ENCODE results near the gene UNCX. TPM values are rescaled to one million over a fixed set of nuclear protein-coding genes. Genes with fewer than 3 reads are reported as not detected.

The UNCX gene
- total and polyA plus RNA-seq, 2 of the 4 experiments (the other 2 are of a cell fraction) = not detected

DNA sequence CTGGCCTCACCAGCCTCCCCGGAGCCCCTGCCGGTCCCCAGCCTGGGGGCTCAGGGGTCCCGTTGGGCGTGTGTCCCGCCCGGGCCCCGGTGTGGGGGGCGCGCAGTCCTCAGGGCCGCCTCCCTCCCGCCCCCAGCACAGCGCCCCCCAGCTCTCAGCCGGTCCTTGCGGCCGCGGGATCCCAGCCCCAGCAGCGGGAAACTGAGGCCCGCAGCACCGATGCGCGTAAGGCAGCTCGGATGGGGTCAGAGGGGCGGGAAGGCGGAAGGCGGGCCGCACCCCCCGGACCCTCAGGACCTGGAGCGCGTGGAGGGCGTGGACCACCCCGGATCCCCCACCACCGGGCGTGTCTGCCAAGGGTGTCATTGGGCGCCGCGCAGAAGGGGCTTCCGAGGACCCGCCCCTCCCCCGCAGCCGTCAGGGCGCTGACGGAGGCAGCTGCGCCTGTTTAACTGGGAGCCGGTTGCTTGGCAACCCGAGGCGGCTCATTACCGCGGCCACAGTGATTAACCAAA, 14.9 kb downstream of the UNCX start:
- Histone ChIP-seq H3K4me3 (ENCODE audit: insufficient read depth, low read depth, low read length) (no peak overlapping the region), H4K91ac (ENCODE audit: insufficient read depth, low read depth, low read length) (no peak overlapping the region), H3K27ac (ENCODE audit: insufficient read depth, low read length) (no peak overlapping the region), H3K9me3 (ENCODE audit: control insufficient read depth, insufficient read depth, low read length) (peaks cover 15% of the 10 kb centered on the region), H3K9me1 (ENCODE audit: insufficient read depth, low read length) (no peaks in the 10 kb centered on the region), H2BK5ac (ENCODE audit: low read depth, low read length, poor library complexity, severe bottlenecking) (no peak overlapping the region), H3K9ac (ENCODE audit: low read depth, low read length) (no peak overlapping the region), H4K5ac (ENCODE audit: low read depth, low read length) (no peak overlapping the region), H3K4me2 (ENCODE audit: low read depth, low read length) (no peak overlapping the region), H2BK15ac (ENCODE audit: low read depth, low read length) (no peak overlapping the region), H3K36me3 (ENCODE audit: control insufficient read depth, insufficient read depth, low read length) (no peaks in the 10 kb centered on the region; the same call in 1 of the 2 replicates), H2AK9ac (replicated peaks; ENCODE audit: low read depth, low read length, poor library complexity) (no peak overlapping the region), H2BK20ac (ENCODE audit: low read depth, low read length) (no peak overlapping the region), H2BK120ac (ENCODE audit: low read depth, low read length) (no peak overlapping the region), H2AFZ (replicated peaks; ENCODE audit: low read length, poor library complexity) (no peak overlapping the region), H4K8ac (ENCODE audit: low read depth in 2 of 2, low read length in 2 of 2) (no peak overlapping the region), H3K18ac (ENCODE audit: low read depth, low read length) (no peak overlapping the region), H3K27me3 (ENCODE audit: control insufficient read depth, insufficient read depth, low read length) (peaks cover 94% of the 10 kb centered on the region), H3K56ac (ENCODE audit: extremely low read depth, insufficient read depth, low read length) (no peak overlapping the region), H2AK5ac (ENCODE audit: low read depth, low read length) (no peak overlapping the region), H3K4me1 (ENCODE audit: control insufficient read depth, insufficient read depth, low read length) (no peaks in the 10 kb centered on the region), H3K4ac (ENCODE audit: low read depth, low read length) (no peak overlapping the region), H4K20me1 (ENCODE audit: insufficient read depth, low read length) (peaks cover 4% of the 10 kb centered on the region; the same call in 1 of the 2 replicates), H3K14ac (replicated peaks; ENCODE audit: low read depth, low read length) (no peak overlapping the region), H3K79me1 (ENCODE audit: low read depth in 1 of 2, low read length in 2 of 2) (no peaks in the 10 kb centered on the region), H3K23ac (ENCODE audit: low read depth, low read length) (no peak overlapping the region)
- intact Hi-C loops (cut with micrococcal nuclease) (no loop called here), in situ Hi-C loops (cut with MboI; ENCODE audit: low sequenced_read_pairs) (no loop called here), dilution Hi-C loops (cut with HindIII; ENCODE audit: low sequenced_read_pairs, unreplicated experiment) (no loop called here)
- CTCF ChIA-PET = no interaction called here
- POLR2A ChIA-PET (ENCODE audit: unreplicated experiment) = no interaction called here
- no TSS peak for BruUV-seq (replicated peaks)
- 5% methylated on average over 10 of the region's 48 CpGs; no CpG with 5 or more reads in 1 of the 2 experiments for WGBS, 2 experiments (ENCODE audit: extremely low coverage in 2 of 2, insufficient read length in 1 of 2)
- DNase-seq (no peak), ATAC-seq (ENCODE audit: low read depth) (no peak)
- TF ChIP-seq RCOR1 (IDR thresholded peaks at IDR 0.05; ENCODE audit: insufficient replicate concordance, low read length) (no peak), RFX5 (IDR thresholded peaks at IDR 0.05; ENCODE audit: low read depth, low read length) (no peak), CEBPB (IDR thresholded peaks at IDR 0.05; ENCODE audit: low read depth, low read length) (no peak), CTCF (conservative IDR thresholded peaks at IDR 0.05; ENCODE audit: low read depth, low read length) (no peak), POLR2A (IDR thresholded peaks at IDR 0.05; ENCODE audit: low read depth, low read length) (no peak), BHLHE40 (IDR thresholded peaks at IDR 0.05; ENCODE audit: low read depth, low read length) (no peak), CHD1 (IDR thresholded peaks at IDR 0.05; ENCODE audit: low read depth, low read length) (no peak), MAZ (IDR thresholded peaks at IDR 0.05; ENCODE audit: borderline replicate concordance, low read depth, low read length) (no peak), FOS (IDR thresholded peaks at IDR 0.05; ENCODE audit: low read depth, low read length) (no peak), SMC3 (IDR thresholded peaks at IDR 0.05; ENCODE audit: low read depth, low read length) (no peak), MXI1 (IDR thresholded peaks at IDR 0.05; ENCODE audit: borderline replicate concordance, low read depth, low read length) (no peak)
- TF ChIP-seq, protein P1, sequence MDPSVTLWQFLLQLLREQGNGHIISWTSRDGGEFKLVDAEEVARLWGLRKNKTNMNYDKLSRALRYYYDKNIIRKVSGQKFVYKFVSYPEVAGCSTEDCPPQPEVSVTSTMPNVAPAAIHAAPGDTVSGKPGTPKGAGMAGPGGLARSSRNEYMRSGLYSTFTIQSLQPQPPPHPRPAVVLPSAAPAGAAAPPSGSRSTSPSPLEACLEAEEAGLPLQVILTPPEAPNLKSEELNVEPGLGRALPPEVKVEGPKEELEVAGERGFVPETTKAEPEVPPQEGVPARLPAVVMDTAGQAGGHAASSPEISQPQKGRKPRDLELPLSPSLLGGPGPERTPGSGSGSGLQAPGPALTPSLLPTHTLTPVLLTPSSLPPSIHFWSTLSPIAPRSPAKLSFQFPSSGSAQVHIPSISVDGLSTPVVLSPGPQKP (IDR thresholded peaks at IDR 0.05; ENCODE audit: borderline replicate concordance, low read depth, low read length) = no peak

All from IMR-90 (cell line).